K562 (cell line): ENCODE measurements around the gene LRRFIP2. TPM values are rescaled to one million over a fixed set of nuclear protein-coding genes. Genes with fewer than 3 reads are reported as not detected.

Source experiments
- ATAC-seq: fragments of 200-7000 bp; cut with Tn5 transposase; 3 replicates; pipeline ENCODE4 v1.9.1; 2020; ENCODE audit warnings: moderate library complexity
- BruUV-seq: library from RNA; stranded (reverse); fragments of 400-500 nt; replicated peaks from 2 replicates; lab custom pipeline; 2021; lab: Mats Ljungman, UMichigan
- CTCF ChIA-PET: fragments of 300-600 bp; formaldehyde crosslinking; extraction: SDS; loops from one replicate; lab custom pipeline; 2021; ENCODE audit warnings: low intra/inter-chr PET ratio; lab: Yijun Ruan, JAX
- POLR2A ChIA-PET: fragments of 300-600, 350-650 bp; sonication (Branson Sonifier 250); formaldehyde crosslinking; extraction: SDS; loops from one replicate; lab custom pipeline; 2021; ENCODE audit warnings: antibody characterized with exemption, inconsistent platforms; lab: Yijun Ruan, JAX
- DNase-seq, 4 experiments: peaks; one replicate each; pipeline versions ENCODE4 v3.0.0 to v3.0.0-alpha.2; 2011 to 2018; ENCODE audit warnings: low spot score in 3 of 4, mixed read lengths in 3 of 4; ENCODE audit errors: extremely low read depth in 1 of 4
- FAIRE-seq: peaks from 2 replicates; lab custom pipeline; 2011; peaks lifted over from hg19 to GRCh38; lab: Jason Lieb, UNC
- H2AFZ ChIP-seq: 2 replicates; pipeline ENCODE4 v1.6.0; 2011; ENCODE audit warnings: low read depth, low read length, control low read depth, inconsistent platforms
- H3K27ac ChIP-seq: fragments of 200-600 bp; 3 replicates; pipeline ENCODE4 v1.8.0; 2011; ENCODE audit warnings: low read depth, mild to moderate bottlenecking, control low read depth, inconsistent platforms, low read length, moderate library complexity, mixed read lengths; ENCODE audit errors: extremely low read depth
- H3K27me3 ChIP-seq, 2 experiments: fragments of 300-600 bp in 1 of 2; 2 replicates in 1 of 2; 3 replicates in 1 of 2; pipeline versions ENCODE4 v1.6.0 to v1.8.0; 2011; ENCODE audit warnings: inconsistent platforms in 2 of 2, low read length in 2 of 2, mild to moderate bottlenecking in 1 of 2, mixed read lengths in 1 of 2, moderate library complexity in 1 of 2; ENCODE audit not compliant: control insufficient read depth in 2 of 2, insufficient read depth in 2 of 2
- H3K36me3 ChIP-seq: fragments of 300-600 bp; 3 replicates; pipeline ENCODE4 v1.8.0; 2011; ENCODE audit warnings: mild to moderate bottlenecking, low read length, inconsistent platforms; ENCODE audit not compliant: control insufficient read depth, insufficient read depth
- H3K4me1 ChIP-seq, 2 experiments: fragments of 200-600 bp in 1 of 2; replicated peaks in 1 of 2; 2 replicates in 1 of 2; 3 replicates in 1 of 2; pipeline versions ENCODE4 v1.5.1 to v1.8.0; 2011; ENCODE audit warnings: inconsistent platforms in 2 of 2, low read length in 2 of 2, mild to moderate bottlenecking in 1 of 2, mixed read lengths in 1 of 2, moderate library complexity in 1 of 2; ENCODE audit not compliant: control insufficient read depth in 2 of 2, insufficient read depth in 2 of 2
- H3K4me2 ChIP-seq: 2 replicates; pipeline ENCODE4 v1.6.1; 2011; ENCODE audit warnings: low read length, control low read depth, inconsistent platforms, mixed read lengths; ENCODE audit not compliant: insufficient read depth
- H3K4me3 ChIP-seq: fragments of 200-600 bp; sonication (generic), shearing (Covaris generic); 2 replicates; pipeline ENCODE4 v1.5.1; 2016; ENCODE audit warnings: control low read depth, inconsistent platforms
- H3K79me2 ChIP-seq: fragments of 200-600 bp; 3 replicates; pipeline ENCODE4 v1.8.0; 2011; ENCODE audit warnings: low read length, inconsistent platforms; ENCODE audit not compliant: control insufficient read depth, insufficient read depth
- H3K9ac ChIP-seq, 2 experiments: 2 replicates each; pipeline versions ENCODE4 v1.6.0 to v1.6.1; 2011; ENCODE audit warnings: low read depth in 2 of 2, low read length in 2 of 2, control low read depth in 1 of 2, inconsistent platforms in 1 of 2, mild to moderate bottlenecking in 1 of 2, mixed read lengths in 1 of 2; ENCODE audit not compliant: insufficient read depth in 1 of 2
- H3K9me1 ChIP-seq: one replicate; pipeline ENCODE4 v1.6.0; 2011; ENCODE audit warnings: inconsistent platforms, mild to moderate bottlenecking, low read length, moderate library complexity; ENCODE audit not compliant: control insufficient read depth, insufficient read depth
- H3K9me3 ChIP-seq: replicated peaks from 2 replicates; pipeline ENCODE4 v1.5.1; 2011; ENCODE audit warnings: low read depth, low read length, inconsistent platforms; ENCODE audit not compliant: control insufficient read depth, insufficient read depth
- H4K20me1 ChIP-seq: replicated peaks from 2 replicates; pipeline ENCODE4 v1.6.1; 2011; ENCODE audit warnings: low read length, inconsistent platforms, mixed read lengths; ENCODE audit not compliant: control insufficient read depth, insufficient read depth
- BRD9 ChIP-seq: fragments of 450-650 bp; IDR thresholded peaks from 2 replicates; pipeline ENCODE4 v1.6.1; 2018; ENCODE audit warnings: low read depth; ENCODE audit not compliant: partially characterized antibody
- CEBPG ChIP-seq, 3 experiments: fragments of 200-800 bp in 1 of 3; sonication (Bioruptor generic) in 1 of 3; sonication (generic) in 1 of 3; formaldehyde crosslinking in 1 of 3; IDR thresholded peaks in 2 of 3; conservative IDR thresholded peaks in 1 of 3; 2 replicates each; pipeline versions ENCODE4 v1.6.1 to v1.8.0; 2016 to 2022; ENCODE audit warnings: missing compliant biosample characterization in 2 of 3, missing genetic modification characterization in 2 of 3, mild to moderate bottlenecking in 1 of 3, missing genetic modification reagents in 1 of 3
- PHF8 ChIP-seq: fragments of 200-600 bp; sonication (generic); IDR thresholded peaks from 2 replicates; pipeline ENCODE4 v1.6.1; 2012; ENCODE audit warnings: mixed run types, mild to moderate bottlenecking, inconsistent platforms, low read length, moderate library complexity, borderline replicate concordance
- POLR2A ChIP-seq: fragments of 450-650 bp; conservative IDR thresholded peaks from 2 replicates; pipeline ENCODE4 v1.6.1; 2016
- RBM34 ChIP-seq: fragments of 200-400 bp; formaldehyde crosslinking; IDR thresholded peaks from 2 replicates; pipeline ENCODE4 v1.6.1; 2018; ENCODE audit warnings: low read length, borderline replicate concordance; ENCODE audit not compliant: insufficient read depth
- ZC3H4 ChIP-seq: sonication (generic); formaldehyde crosslinking; IDR thresholded peaks from 2 replicates; pipeline ENCODE4 v1.9.0; 2021; ENCODE audit warnings: missing genetic modification reagents, borderline replicate concordance
- ZEB2 ChIP-seq: fragments of 450-650 bp; IDR thresholded peaks from 2 replicates; pipeline ENCODE4 v1.6.1; 2016
- ZNF197 ChIP-seq: fragments of 200-800 bp; sonication (Bioruptor generic); IDR thresholded peaks from 2 replicates; pipeline ENCODE4 v1.6.1; 2016; ENCODE audit warnings: low read depth, missing genetic modification characterization, missing compliant biosample characterization
- WGBS: fragments of 100-300 bp; shearing (Covaris generic); methylation state at CpG from one replicate; pipeline ENCODE4 v1.1.6; 2016; ENCODE audit warnings: low coverage, mixed read lengths; ENCODE audit not compliant: insufficient coverage; ENCODE audit errors: missing lambda C conversion rate; 5-methylcytosine and 5-hydroxymethylcytosine counted together
- in situ Hi-C: fragments of 300-500 bp; cut with MboI; formaldehyde crosslinking; loops from 4 replicates; pipeline ENCODE4 v1.15.0; 2018; ENCODE audit warnings: inconsistent platforms, mixed read lengths
- intact Hi-C: fragments of 100-400 bp; cut with micrococcal nuclease; formaldehyde crosslinking; loops from 2 replicates; pipeline ENCODE4 v1.14.2; 2022
- polyA plus RNA-seq, 8 experiments: library from polyadenylated mRNA; depleted of rRNA in 4 of 8; stranded (reverse) in 5 of 8; unstranded in 3 of 8; fragments of >200 nt; fragmentation: Nextera tagmentation in 2 of 8; fragmentation: Illumina TruSeq in 1 of 8; extraction: Ambion mirVana in 2 of 8; extraction: Trizol in 1 of 8; gene quantifications; 2 replicates each; pipeline versions ENCODE4 v1.2.1 to v1.2.3, GENCODE V29; 2011 to 2014; ENCODE audit warnings: inconsistent platforms in 1 of 8, missing spikeins in 1 of 8
- total RNA-seq, 7 experiments: library from RNA; depleted of rRNA in 6 of 7; stranded (reverse); fragments of >200 nt in 6 of 7; fragmentation: Illumina TruSeq in 2 of 7; extraction: Trizol in 2 of 7; gene quantifications; 2 replicates each; pipeline versions ENCODE4 v1.2.1 to v1.2.3, GENCODE V29; 2011 to 2021; ENCODE audit warnings: low replicate concordance in 1 of 7

The LRRFIP2 gene
- total and polyA plus RNA-seq, 9 of the 15 experiments (the other 6 are each of a cell fraction or from before 2014, with no cell fraction given) = 9.9 to 53.9 (median 42.7) TPM

DNA sequence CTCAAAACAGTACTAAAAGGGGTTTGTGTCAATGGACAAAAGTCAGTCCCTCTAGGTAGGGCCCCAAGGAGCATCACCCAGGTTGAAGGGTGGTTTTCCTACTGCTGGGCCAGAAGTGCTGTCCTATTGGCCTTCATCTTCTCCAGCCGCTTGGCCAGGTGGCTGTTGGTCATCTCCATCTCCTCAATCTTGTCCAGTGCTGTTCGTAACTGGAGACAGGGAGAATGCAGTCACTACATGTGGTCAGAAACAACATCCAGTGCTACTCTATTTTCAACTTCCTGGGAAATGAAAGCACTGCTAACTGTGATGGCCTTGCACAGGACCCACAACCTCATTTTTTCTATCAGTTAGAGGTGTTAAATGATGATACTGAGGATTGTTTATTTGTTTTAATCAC, 120.6 kb downstream of the LRRFIP2 start:
- no TSS peak for BruUV-seq
- ATAC-seq = peak; percentile 14; the same call in 2 of the 3 replicates
- Histone ChIP-seq H2AFZ (no peak overlapping the region), H3K27ac (no peak overlapping the region; the same call in 2 of the 3 replicates), H3K4me2 (no peak overlapping the region), H3K9me1 (no peaks in the 10 kb centered on the region), H4K20me1 (no peaks in the 10 kb centered on the region), H3K79me2 (no peaks in the 10 kb centered on the region), H3K36me3 (peaks cover 89% of the 10 kb centered on the region), H3K27me3 (no peaks in the 10 kb centered on the region), H3K9ac (no peak overlapping the region), H3K9me3 (no peaks in the 10 kb centered on the region), H3K4me3 (no peak overlapping the region), H3K4me1 (peaks cover 0 to 3% of the 10 kb centered on the region in 2 experiments; a peak in 2 of 5 replicates)
- TF ChIP-seq POLR2A (0 out of 2 replicates have a peak, but pooled peaks have one; percentile 34), ZEB2 (no peak)
- WGBS = 95% methylated on average over 2 of the region's 2 CpGs
- no peak for FAIRE-seq
- intact Hi-C loops = no loop called here
- in situ Hi-C loops = no loop called here
- DNase-seq = no peak
- CTCF ChIA-PET = no interaction called here
- POLR2A ChIA-PET = interaction anchor here (0.8 to 1.1 kb wide), 2 partner anchors 109 to 156 kb away, joined by 3 to 4 read pairs; partner anchors contain the start of gene TRANK1

DNA sequence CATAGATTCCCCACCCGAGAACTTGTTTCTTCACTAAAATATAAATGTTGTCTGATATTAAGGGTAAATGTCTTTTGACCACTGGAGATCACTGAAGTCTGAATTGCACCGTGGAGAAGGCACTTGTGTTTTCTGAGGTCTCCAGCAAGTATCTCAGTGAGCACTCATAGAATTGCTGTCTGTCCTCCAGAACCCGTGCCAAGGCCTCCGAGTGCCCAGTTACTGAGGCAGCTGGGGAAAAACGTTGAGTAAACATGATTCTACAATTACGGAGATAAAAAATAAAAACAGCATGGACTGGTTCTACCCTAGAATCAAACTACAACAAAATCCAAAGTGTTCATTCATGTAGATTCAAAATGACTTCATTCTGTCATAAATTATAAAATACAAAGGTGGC, 121.0 kb downstream of the LRRFIP2 start:
- WGBS = 85% methylated on average over 6 of the region's 6 CpGs

More for the DNA sequence above, 121.0 kb downstream of the LRRFIP2 start:
- H3K4me3 ChIP-seq = no peak overlapping the region
- CTCF ChIA-PET = no interaction called here
- no peaks in the 10 kb centered on the region for H3K79me2 ChIP-seq
- H2AFZ ChIP-seq = no peak overlapping the region
- H3K9me3 ChIP-seq = no peaks in the 10 kb centered on the region
- no peak for DNase-seq
- BruUV-seq = TSS peak; percentile 36
- H3K36me3 ChIP-seq = peaks cover 90% of the 10 kb centered on the region
- POLR2A ChIA-PET = no interaction called here
- ATAC-seq = no peak
- no peak overlapping the region for H3K9ac ChIP-seq
- no peaks in the 10 kb centered on the region for H4K20me1 ChIP-seq
- FAIRE-seq = no peak
- in situ Hi-C loops (no loop called here), intact Hi-C loops (no loop called here)
- no peak overlapping the region for H3K4me2 ChIP-seq
- H3K9me1 ChIP-seq = no peaks in the 10 kb centered on the region
- TF ChIP-seq CEBPG (CRISPR knock-in tag; IDR thresholded peaks at IDR 0.05) = no peak
- TF ChIP-seq CEBPG (tag; conservative IDR thresholded peaks at IDR 0.05 in 1 of 2, IDR thresholded peaks at IDR 0.05 in 1 of 2) = no peak
- no peak for TF ChIP-seq ZNF197 (CRISPR knock-in tag)
- TF ChIP-seq ZC3H4 (CRISPR knock-in tag) = no peak
- TF ChIP-seq PHF8 = no peak
- no peak for TF ChIP-seq RBM34
- TF ChIP-seq BRD9 = no peak
- H3K27me3 ChIP-seq = no peaks in the 10 kb centered on the region
- peaks cover 0 to 3% of the 10 kb centered on the region in 2 experiments; a peak in 2 of 5 replicates for H3K4me1 ChIP-seq
- no peak overlapping the region for H3K27ac ChIP-seq
